ENCODE measurements around the gene CHD3. TPM values are rescaled to one million over a fixed set of nuclear protein-coding genes. Genes with fewer than 3 reads are reported as not detected.

Gene CHD3
- total and polyA plus RNA-seq, 10 of the 15 experiments (the other 5 are each of a cell fraction or from before 2014, with no cell fraction given) = 1.4 to 86.8 (median 39.1) TPM

DNA sequence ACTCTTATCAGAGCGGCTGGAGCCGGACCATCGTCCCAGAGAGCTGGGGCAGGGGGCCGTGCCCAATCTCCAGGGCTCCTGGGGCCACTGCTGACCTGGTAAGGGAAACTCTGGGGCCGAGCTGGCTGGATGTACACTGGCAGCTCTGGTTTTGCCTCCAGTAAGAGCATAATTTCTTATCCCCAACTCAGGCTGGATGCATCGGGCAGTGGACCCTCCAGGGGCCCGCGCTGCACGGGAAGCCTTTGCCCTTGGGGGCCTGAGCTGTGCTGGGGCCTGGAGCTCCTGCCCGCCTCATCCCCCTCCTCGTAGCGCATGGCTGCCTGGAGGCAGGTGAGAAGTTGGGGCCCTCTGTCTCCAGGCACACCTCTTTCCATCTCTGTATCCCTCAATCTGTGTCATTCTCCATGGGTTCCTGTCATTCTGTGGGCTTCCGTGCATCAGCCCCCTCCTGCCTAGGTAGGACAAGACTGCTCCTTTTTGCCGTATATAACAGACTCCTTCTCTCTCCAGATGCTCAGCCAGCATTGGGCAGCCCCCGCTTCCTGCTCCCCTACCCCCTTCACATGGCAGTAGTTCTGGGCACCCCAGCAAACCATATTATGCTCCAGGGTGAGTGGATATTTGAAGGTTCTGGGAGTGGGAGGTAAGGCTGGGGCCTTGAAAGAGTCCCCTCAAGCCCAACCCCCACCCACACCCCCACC, 43.1 kb upstream of the CHD3 start:
- no peak for DNase-seq (ENCODE audit: low read depth, low spot score)
- ATAC-seq = no peak
- SMC1A ChIA-PET (ENCODE audit: uncharacterized antibody, unreplicated experiment) = interaction anchor here (0.9 to 1.8 kb wide), 3 partner anchors 11 to 274 kb away, joined by 3 to 22 read pairs (median 4); partner anchors contain the start of gene KDM6B
- Histone ChIP-seq H3K4me2 (ENCODE audit: control insufficient read depth, insufficient read depth) (peak overlapping the region; percentile 100), H2AFZ (ENCODE audit: control insufficient read depth, low read depth, low read length) (no peak overlapping the region), H3K9me3 (replicated peaks; ENCODE audit: control insufficient read depth, insufficient read depth, low read length) (no peaks in the 10 kb centered on the region), H3K4me3 (peak overlapping the region; percentile 92), H3K27ac (ENCODE audit: control insufficient read depth, insufficient read depth) (peak overlapping the region; percentile 95; the same call in 1 of the 2 replicates), H4K20me1 (ENCODE audit: control insufficient read depth, insufficient read depth) (no peaks in the 10 kb centered on the region; the same call in 1 of the 2 replicates), H3K4me1 (ENCODE audit: control insufficient read depth, insufficient read depth, low read length) (peaks cover 20% of the 10 kb centered on the region), H3K9ac (ENCODE audit: control insufficient read depth, insufficient read depth, low read length) (peak overlapping the region; percentile 96), H3K79me2 (ENCODE audit: control insufficient read depth, insufficient read depth, low read length) (peaks cover 37% of the 10 kb centered on the region), H3K36me3 (ENCODE audit: control insufficient read depth in 2 of 2, insufficient read depth in 2 of 2, low read length in 1 of 2) (peaks cover 0 to 21% of the 10 kb centered on the region in 2 experiments; a peak in 3 of 4 replicates), H3K27me3 (replicated peaks in 1 of 2; ENCODE audit: control insufficient read depth in 2 of 2, insufficient read depth in 2 of 2, low read length in 1 of 2) (no peaks in the 10 kb centered on the region)
- intact Hi-C loops (cut with micrococcal nuclease; ENCODE audit: unreplicated experiment) (no loop called here), in situ Hi-C loops (cut with MboI) (no loop called here)
- BruUV-seq (replicated peaks) = no TSS peak
- WGBS (ENCODE audit: insufficient coverage, insufficient replicate concordance, low lambda C conversion rate, missing lambda C conversion rate) = 64% methylated on average over 15 of the region's 15 CpGs
- RAD21 ChIA-PET (ENCODE audit: unreplicated experiment) = interaction anchor here (0.6 to 3.7 kb wide), 9 partner anchors 11 to 144 kb away, joined by 3 to 36 read pairs (median 4); partner anchors contain the start of genes KDM6B and NAA38
- POLR2A ChIA-PET = interaction anchor here (0.9 to 4.1 kb wide), 5 partner anchors 11 to 160 kb away, joined by 3 to 49 read pairs (median 3); partner anchors contain the start of gene KDM6B
- no peak for FAIRE-seq
- CTCF ChIA-PET = interaction anchor here (0.6 to 5.7 kb wide), 8 partner anchors 11 to 273 kb away, joined by 3 to 57 read pairs (median 4); partner anchors contain the start of genes CYB5D1, KDM6B, NAA38 and TP53
- TF ChIP-seq, protein P1, sequence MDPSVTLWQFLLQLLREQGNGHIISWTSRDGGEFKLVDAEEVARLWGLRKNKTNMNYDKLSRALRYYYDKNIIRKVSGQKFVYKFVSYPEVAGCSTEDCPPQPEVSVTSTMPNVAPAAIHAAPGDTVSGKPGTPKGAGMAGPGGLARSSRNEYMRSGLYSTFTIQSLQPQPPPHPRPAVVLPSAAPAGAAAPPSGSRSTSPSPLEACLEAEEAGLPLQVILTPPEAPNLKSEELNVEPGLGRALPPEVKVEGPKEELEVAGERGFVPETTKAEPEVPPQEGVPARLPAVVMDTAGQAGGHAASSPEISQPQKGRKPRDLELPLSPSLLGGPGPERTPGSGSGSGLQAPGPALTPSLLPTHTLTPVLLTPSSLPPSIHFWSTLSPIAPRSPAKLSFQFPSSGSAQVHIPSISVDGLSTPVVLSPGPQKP (IDR thresholded peaks at IDR 0.05; ENCODE audit: low read depth, low read length) = no peak
- TF ChIP-seq NRF1 (conservative IDR thresholded peaks at IDR 0.05; ENCODE audit: low read depth, low read length) (no peak), ZZZ3 (IDR thresholded peaks at IDR 0.05; ENCODE audit: control insufficient read depth, insufficient read length, low read depth) (no peak), IKZF2 (IDR thresholded peaks at IDR 0.05) (no peak), POLR2AphosphoS5 (IDR thresholded peaks at IDR 0.05; ENCODE audit: low read length) (no peak; the same call in 1 of the 2 replicates), RELA (IDR thresholded peaks at IDR 0.05; ENCODE audit: borderline replicate concordance, partially characterized antibody) (no peak), GATAD2B (conservative IDR thresholded peaks at IDR 0.05; ENCODE audit: low read depth) (no peak), TARDBP (IDR thresholded peaks at IDR 0.05; ENCODE audit: borderline replicate concordance) (no peak), PKNOX1 (IDR thresholded peaks at IDR 0.05) (no peak), SMARCA5 (IDR thresholded peaks at IDR 0.05) (no peak), TCF7 (IDR thresholded peaks at IDR 0.05; ENCODE audit: borderline replicate concordance) (no peak), KLF5 (IDR thresholded peaks at IDR 0.05; ENCODE audit: partially characterized antibody) (no peak), RAD51 (IDR thresholded peaks at IDR 0.05) (no peak)
- TF ChIP-seq, protein P2, sequence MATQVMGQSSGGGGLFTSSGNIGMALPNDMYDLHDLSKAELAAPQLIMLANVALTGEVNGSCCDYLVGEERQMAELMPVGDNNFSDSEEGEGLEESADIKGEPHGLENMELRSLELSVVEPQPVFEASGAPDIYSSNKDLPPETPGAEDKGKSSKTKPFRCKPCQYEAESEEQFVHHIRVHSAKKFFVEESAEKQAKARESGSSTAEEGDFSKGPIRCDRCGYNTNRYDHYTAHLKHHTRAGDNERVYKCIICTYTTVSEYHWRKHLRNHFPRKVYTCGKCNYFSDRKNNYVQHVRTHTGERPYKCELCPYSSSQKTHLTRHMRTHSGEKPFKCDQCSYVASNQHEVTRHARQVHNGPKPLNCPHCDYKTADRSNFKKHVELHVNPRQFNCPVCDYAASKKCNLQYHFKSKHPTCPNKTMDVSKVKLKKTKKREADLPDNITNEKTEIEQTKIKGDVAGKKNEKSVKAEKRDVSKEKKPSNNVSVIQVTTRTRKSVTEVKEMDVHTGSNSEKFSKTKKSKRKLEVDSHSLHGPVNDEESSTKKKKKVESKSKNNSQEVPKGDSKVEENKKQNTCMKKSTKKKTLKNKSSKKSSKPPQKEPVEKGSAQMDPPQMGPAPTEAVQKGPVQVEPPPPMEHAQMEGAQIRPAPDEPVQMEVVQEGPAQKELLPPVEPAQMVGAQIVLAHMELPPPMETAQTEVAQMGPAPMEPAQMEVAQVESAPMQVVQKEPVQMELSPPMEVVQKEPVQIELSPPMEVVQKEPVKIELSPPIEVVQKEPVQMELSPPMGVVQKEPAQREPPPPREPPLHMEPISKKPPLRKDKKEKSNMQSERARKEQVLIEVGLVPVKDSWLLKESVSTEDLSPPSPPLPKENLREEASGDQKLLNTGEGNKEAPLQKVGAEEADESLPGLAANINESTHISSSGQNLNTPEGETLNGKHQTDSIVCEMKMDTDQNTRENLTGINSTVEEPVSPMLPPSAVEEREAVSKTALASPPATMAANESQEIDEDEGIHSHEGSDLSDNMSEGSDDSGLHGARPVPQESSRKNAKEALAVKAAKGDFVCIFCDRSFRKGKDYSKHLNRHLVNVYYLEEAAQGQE (IDR thresholded peaks at IDR 0.05; ENCODE audit: low read depth, low read length) = no peak
- TF ChIP-seq, protein P3, sequence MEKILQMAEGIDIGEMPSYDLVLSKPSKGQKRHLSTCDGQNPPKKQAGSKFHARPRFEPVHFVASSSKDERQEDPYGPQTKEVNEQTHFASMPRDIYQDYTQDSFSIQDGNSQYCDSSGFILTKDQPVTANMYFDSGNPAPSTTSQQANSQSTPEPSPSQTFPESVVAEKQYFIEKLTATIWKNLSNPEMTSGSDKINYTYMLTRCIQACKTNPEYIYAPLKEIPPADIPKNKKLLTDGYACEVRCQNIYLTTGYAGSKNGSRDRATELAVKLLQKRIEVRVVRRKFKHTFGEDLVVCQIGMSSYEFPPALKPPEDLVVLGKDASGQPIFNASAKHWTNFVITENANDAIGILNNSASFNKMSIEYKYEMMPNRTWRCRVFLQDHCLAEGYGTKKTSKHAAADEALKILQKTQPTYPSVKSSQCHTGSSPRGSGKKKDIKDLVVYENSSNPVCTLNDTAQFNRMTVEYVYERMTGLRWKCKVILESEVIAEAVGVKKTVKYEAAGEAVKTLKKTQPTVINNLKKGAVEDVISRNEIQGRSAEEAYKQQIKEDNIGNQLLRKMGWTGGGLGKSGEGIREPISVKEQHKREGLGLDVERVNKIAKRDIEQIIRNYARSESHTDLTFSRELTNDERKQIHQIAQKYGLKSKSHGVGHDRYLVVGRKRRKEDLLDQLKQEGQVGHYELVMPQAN (conservative IDR thresholded peaks at IDR 0.05) = no peak

All from GM12878 (cell line).